Upper lobe of left lung (tissue), 6 donors: ENCODE data around the gene LPIN1. TPM values are rescaled to one million over a fixed set of nuclear protein-coding genes. Genes with fewer than 3 reads are reported as not detected.
A peak's percentile ranks its signal among the peaks of the same experiment; 100 is the strongest.

Experiments used
- ATAC-seq, 2 donors: fragments of 200-7000 bp; cut with Tn5 transposase; one replicate each; pipeline ENCODE4 v1.9.1; 2022; ENCODE audit warnings: mild to moderate bottlenecking in 2 of 2, moderate library complexity in 2 of 2; ENCODE audit not compliant: low FRiP score in 2 of 2
- DNase-seq, 2 donors: peaks; one replicate each; pipeline ENCODE4 v3.0.0-alpha.2; 2019 to 2020
- H3K27ac ChIP-seq, 4 donors: fragments of 200-600 bp; sonication (generic); one replicate each; pipeline ENCODE4 v1.5.1; 2016 to 2019
- H3K27me3 ChIP-seq, 4 donors: fragments of 200-600 bp; sonication (generic); one replicate each; pipeline ENCODE4 v1.5.1; 2017 to 2019
- H3K36me3 ChIP-seq, 4 donors: fragments of 200-600 bp; sonication (generic); one replicate each; pipeline ENCODE4 v1.5.1; 2016 to 2019
- H3K4me1 ChIP-seq, 4 donors: fragments of 200-600 bp; sonication (generic); one replicate each; pipeline ENCODE4 v1.5.1; 2018 to 2019
- H3K4me3 ChIP-seq, 4 donors: fragments of 200-600 bp; sonication (generic); one replicate each; pipeline ENCODE4 v1.5.1; 2017 to 2019; ENCODE audit warnings: mild to moderate bottlenecking in 2 of 4, moderate library complexity in 1 of 4
- H3K9me3 ChIP-seq, 4 donors: fragments of 200-600 bp; sonication (generic); one replicate each; pipeline ENCODE4 v1.5.1; 2018 to 2019
- CTCF ChIP-seq, 6 experiments: fragments of 450-650 bp in 4 of 6; fragments of 200-600 bp in 2 of 6; sonication (generic) in 2 of 6; IDR thresholded peaks; one replicate each; pipeline ENCODE4 v1.5.1; 2016 to 2019; ENCODE audit warnings: antibody characterized with exemption in 6 of 6
- EP300 ChIP-seq, 4 donors: sonication (generic); formaldehyde crosslinking; IDR thresholded peaks; one replicate each; pipeline ENCODE4 v1.5.1; 2017; ENCODE audit warnings: antibody characterized with exemption in 4 of 4, control low read depth in 2 of 4
- POLR2A ChIP-seq, 4 donors: fragments of 450-650 bp; IDR thresholded peaks; one replicate each; pipeline ENCODE4 v1.5.1; 2016 to 2017; ENCODE audit warnings: antibody characterized with exemption in 4 of 4, mild to moderate bottlenecking in 2 of 4
- POLR2AphosphoS5 ChIP-seq, 2 donors: sonication (generic); formaldehyde crosslinking; IDR thresholded peaks; one replicate each; pipeline ENCODE4 v1.5.1; 2017; ENCODE audit warnings: antibody characterized with exemption in 2 of 2
- WGBS, 2 donors: methylation state at CpG; one replicate each; pipeline ENCODE4 v1.1.5; 2017 to 2018; 5-methylcytosine and 5-hydroxymethylcytosine counted together
- total RNA-seq, 6 donors: library from RNA; depleted of rRNA in 4 of 6; stranded (reverse); fragments of >200 nt in 4 of 6; gene quantifications; one replicate each; pipeline versions ENCODE4 v1.1.0 to v1.2.1, GENCODE V29; 2016 to 2021
- donor health status: DM: no; HTN: no; CAD: no; lungs with moderate emphysema.
- donor health status: DM: no; HTN: yes; CAD: no; lungs with severe emphysema.

The LPIN1 gene
- total RNA-seq, 6 donors from 2014 or later = 45.9 to 87.0 (median 54.2) TPM

- DNase-seq (peak; percentile 60 to 79), ATAC-seq (peak; percentile 90 to 93)
- 2 to 5% methylated on average over 6 to 17 of the region's 17 CpGs for WGBS, 2 donors
- Histone ChIP-seq H3K27me3 (no peaks in the 10 kb centered on the region), H3K4me1 (peaks cover 22 to 25% (median 23%) of the 10 kb centered on the region in 4 donors), H3K27ac (peak overlapping the region; percentile 69 to 79 (median 72)), H3K4me3 (peak overlapping the region in 3 of 4 donors; percentile 18 to 41 (median 33)), H3K36me3 (peaks cover 0 to 20% (median 4%) of the 10 kb centered on the region in 4 donors), H3K9me3 (peaks cover 0 to 9% (median 4%) of the 10 kb centered on the region in 4 donors)
- TF ChIP-seq POLR2AphosphoS5 (IDR thresholded peaks at IDR 0.05) = peak; percentile 51 to 56
- peak in 3 of 6 experiments; percentile 3 to 39 (median 16) for TF ChIP-seq CTCF (IDR thresholded peaks at IDR 0.05)
- no peak for TF ChIP-seq POLR2A (IDR thresholded peaks at IDR 0.05)
- peak in 1 of 4 donors; percentile 53 for TF ChIP-seq EP300 (IDR thresholded peaks at IDR 0.05)
These were observed 83.7 kb downstream of the LPIN1 start for GRCh38 chr2:11829947-11830707.

- Histone ChIP-seq H3K27ac (peak overlapping the region; percentile 36 to 79 (median 72)), H3K9me3 (peaks cover 0 to 9% (median 4%) of the 10 kb centered on the region in 4 donors), H3K36me3 (peaks cover 0 to 13% (median 0%) of the 10 kb centered on the region in 4 donors), H3K4me3 (peak overlapping the region in 3 of 4 donors; percentile 18 to 41 (median 33)), H3K27me3 (no peaks in the 10 kb centered on the region), H3K4me1 (peaks cover 22 to 25% (median 23%) of the 10 kb centered on the region in 4 donors)
- TF ChIP-seq CTCF (IDR thresholded peaks at IDR 0.05) = no peak
- no peak for TF ChIP-seq POLR2A (IDR thresholded peaks at IDR 0.05)
- TF ChIP-seq POLR2AphosphoS5 (IDR thresholded peaks at IDR 0.05) = no peak
- no peak for TF ChIP-seq EP300 (IDR thresholded peaks at IDR 0.05)
- ATAC-seq = no peak
- 51 to 60% methylated on average over 7 of the region's 7 CpGs for WGBS, 2 donors
- DNase-seq = no peak
These were observed 84.4 kb downstream of the LPIN1 start for GRCh38 chr2:11830708-11831301.

GRCh38 chr2:11831415-11831814 is 85.0 kb downstream of the LPIN1 start:
- peaks cover 22 to 25% (median 23%) of the 10 kb centered on the region in 4 donors for H3K4me1 ChIP-seq
- no peak for ATAC-seq
- no peak for DNase-seq
- H3K27ac ChIP-seq = no peak overlapping the region
- no peaks in the 10 kb centered on the region for H3K27me3 ChIP-seq
- no peak overlapping the region for H3K4me3 ChIP-seq
- TF ChIP-seq POLR2A (IDR thresholded peaks at IDR 0.05) (no peak), CTCF (IDR thresholded peaks at IDR 0.05) (no peak), POLR2AphosphoS5 (IDR thresholded peaks at IDR 0.05) (no peak), EP300 (IDR thresholded peaks at IDR 0.05) (no peak)
- peaks cover 0 to 9% (median 4%) of the 10 kb centered on the region in 4 donors for H3K9me3 ChIP-seq
- peaks cover 0 to 7% (median 0%) of the 10 kb centered on the region in 4 donors for H3K36me3 ChIP-seq
- WGBS, 2 donors = 92 to 94% methylated on average over 5 of the region's 5 CpGs

- ATAC-seq (no peak), DNase-seq (no peak)
- Histone ChIP-seq H3K9me3 (peaks cover 0 to 9% (median 4%) of the 10 kb centered on the region in 4 donors), H3K4me1 (peaks cover 22 to 25% (median 23%) of the 10 kb centered on the region in 4 donors), H3K27ac (no peak overlapping the region), H3K27me3 (no peaks in the 10 kb centered on the region), H3K4me3 (no peak overlapping the region), H3K36me3 (no peaks in the 10 kb centered on the region)
- no peak for TF ChIP-seq CTCF (IDR thresholded peaks at IDR 0.05)
- no peak for TF ChIP-seq POLR2A (IDR thresholded peaks at IDR 0.05)
- TF ChIP-seq POLR2AphosphoS5 (IDR thresholded peaks at IDR 0.05) = no peak
- no peak for TF ChIP-seq EP300 (IDR thresholded peaks at IDR 0.05)
- WGBS, 2 donors = 87 to 93% methylated on average over 5 of the region's 5 CpGs
These were observed 86.1 kb downstream of the LPIN1 start for GRCh38 chr2:11832531-11832930.
